ENCODE results near the gene CFAP298.
"Not testable (repeated sequence)": the region's sequence is repeated elsewhere in the genome, so short reads cannot be mapped to it uniquely, and the experiment has no call there.

CFAP298 gene

GRCh38 chr21:32566741-32567389, 45.3 kb downstream of the CFAP298 start:
- no peak for DNase-seq (ENCODE audit: low read depth)

GRCh38 chr21:32565856-32566465, 46.2 kb downstream of the CFAP298 start:
- DNase-seq (ENCODE audit: low read depth), result no peak

GRCh38 chr21:32562915-32563314, 49.3 kb downstream of the CFAP298 start:
- no peak for DNase-seq (ENCODE audit: low read depth)

GRCh38 chr21:32562426-32562825, 49.8 kb downstream of the CFAP298 start:
- no peak for DNase-seq (ENCODE audit: low read depth)

- DNase-seq (ENCODE audit: low read depth), result not testable (repeated sequence)
These were observed 50.7 kb downstream of the CFAP298 start for GRCh38 chr21:32561476-32561875.

GRCh38 chr21:32560896-32561295, 51.3 kb downstream of the CFAP298 start:
- DNase-seq (ENCODE audit: low read depth), result no peak

GRCh38 chr21:32559006-32559610, 53.1 kb downstream of the CFAP298 start:
- DNase-seq (ENCODE audit: low read depth), result no peak

GRCh38 chr21:32558106-32558505, 54.1 kb downstream of the CFAP298 start:
- DNase-seq (ENCODE audit: low read depth), result no peak

GRCh38 chr21:32554832-32555638, 57.1 kb downstream of the CFAP298 start:
- no peak for DNase-seq (ENCODE audit: low read depth)

- DNase-seq (ENCODE audit: low read depth), result no peak
These were observed 62.3 kb downstream of the CFAP298 start for GRCh38 chr21:32549886-32550285.

GRCh38 chr21:32549440-32549839, 62.7 kb downstream of the CFAP298 start:
- DNase-seq (ENCODE audit: low read depth), result no peak
